GM23248 (cell line): ENCODE data around the gene LMO2. TPM values are rescaled to one million over a fixed set of nuclear protein-coding genes. Genes with fewer than 3 reads are reported as not detected.
"Not testable (repeated sequence)": the region's sequence is repeated elsewhere in the genome, so short reads cannot be mapped to it uniquely, and the experiment has no call there.

Source experiments
- DNase-seq: peaks from one replicate; pipeline ENCODE4 v3.0.0-alpha.2; 2015
- H2AFZ ChIP-seq: fragments of 200-600 bp; sonication (generic); 2 replicates; pipeline ENCODE4 v1.6.1; 2016; ENCODE audit warnings: antibody characterized with exemption
- H3F3A ChIP-seq: fragments of 200-600 bp; sonication (generic); 2 replicates; pipeline ENCODE4 v1.6.1; 2016; ENCODE audit warnings: mild to moderate bottlenecking, antibody characterized with exemption, mixed run types; ENCODE audit not compliant: insufficient read depth
- H3K27ac ChIP-seq: fragments of 200-600 bp; sonication (generic); 2 replicates; pipeline ENCODE4 v1.5.1; 2016; ENCODE audit warnings: mild to moderate bottlenecking
- H3K27me3 ChIP-seq: fragments of 200-600 bp; sonication (generic); replicated peaks from 2 replicates; pipeline ENCODE4 v1.6.1; 2016; ENCODE audit warnings: mild to moderate bottlenecking; ENCODE audit not compliant: insufficient read depth
- H3K36me3 ChIP-seq: fragments of 200-600 bp; sonication (generic); 2 replicates; pipeline ENCODE4 v1.6.1; 2016; ENCODE audit warnings: low read depth, mild to moderate bottlenecking
- H3K4me1 ChIP-seq: fragments of 200-600 bp; sonication (generic); 2 replicates; pipeline ENCODE4 v1.6.1; 2016; ENCODE audit warnings: mild to moderate bottlenecking; ENCODE audit not compliant: insufficient read depth
- H3K4me2 ChIP-seq: fragments of 200-600 bp; sonication (generic); one replicate; pipeline ENCODE4 v1.6.1; 2016; ENCODE audit warnings: mild to moderate bottlenecking; ENCODE audit not compliant: unreplicated experiment
- H3K4me3 ChIP-seq: fragments of 200-600 bp; sonication (generic); 2 replicates; pipeline ENCODE4 v1.5.1; 2016; ENCODE audit warnings: mild to moderate bottlenecking
- H3K79me2 ChIP-seq: fragments of 200-600 bp; sonication (generic); 2 replicates; pipeline ENCODE4 v1.6.1; 2016; ENCODE audit warnings: mild to moderate bottlenecking; ENCODE audit not compliant: insufficient read depth
- H3K9ac ChIP-seq: fragments of 200-600 bp; sonication (generic); 2 replicates; pipeline ENCODE4 v1.6.1; 2016; ENCODE audit warnings: mild to moderate bottlenecking
- H3K9me2 ChIP-seq: fragments of 200-600 bp; sonication (generic); 2 replicates; pipeline ENCODE4 v1.6.1; 2016; ENCODE audit warnings: mixed run types, mild to moderate bottlenecking, moderate library complexity; ENCODE audit not compliant: insufficient read depth
- H3K9me3 ChIP-seq: fragments of 200-600 bp; sonication (generic); one replicate; pipeline ENCODE4 v1.6.1; 2017; ENCODE audit warnings: low read depth
- H4K20me1 ChIP-seq: fragments of 200-600 bp; sonication (generic); 2 replicates; pipeline ENCODE4 v1.6.0; 2016; ENCODE audit not compliant: insufficient read depth
- EZH2 ChIP-seq: fragments of 200-600 bp; sonication (generic); IDR thresholded peaks from 2 replicates; pipeline ENCODE4 v1.6.1; 2018; ENCODE audit warnings: antibody characterized with exemption, mild to moderate bottlenecking; ENCODE audit not compliant: insufficient read depth, poor library complexity, severe bottlenecking
- EZH2phosphoT487 ChIP-seq: fragments of 200-600 bp; sonication (generic); IDR thresholded peaks from 2 replicates; pipeline ENCODE4 v1.6.1; 2018; ENCODE audit warnings: antibody characterized with exemption, moderate library complexity, mild to moderate bottlenecking, low read depth; ENCODE audit not compliant: insufficient read depth
- WGBS, 2 experiments: methylation state at CpG; one replicate each; pipeline ENCODE4 v1.1.6; 2015 to 2017; ENCODE audit warnings: low lambda C conversion rate in 2 of 2, low coverage in 1 of 2; ENCODE audit errors: missing lambda C conversion rate in 2 of 2; 5-methylcytosine and 5-hydroxymethylcytosine counted together
- in situ Hi-C: fragments of 300-500 bp; cut with MboI; formaldehyde crosslinking; loops from 2 replicates; pipeline ENCODE4 v1.15.0; 2020
- polyA plus RNA-seq: library from polyadenylated mRNA; unstranded; fragments of >200 nt; fragmentation: Nextera tagmentation; extraction: Ambion mirVana; gene quantifications from 2 replicates; pipeline ENCODE4 v1.2.1, GENCODE V29; 2016
- total RNA-seq: library from RNA; depleted of rRNA; stranded (reverse); fragments of >200 nt; shearing (Covaris generic); gene quantifications from 2 replicates; pipeline ENCODE4 v1.2.3, GENCODE V29; 2014

LMO2 gene
- total and polyA plus RNA-seq, 2 experiments from 2014 or later = not detected

DNA sequence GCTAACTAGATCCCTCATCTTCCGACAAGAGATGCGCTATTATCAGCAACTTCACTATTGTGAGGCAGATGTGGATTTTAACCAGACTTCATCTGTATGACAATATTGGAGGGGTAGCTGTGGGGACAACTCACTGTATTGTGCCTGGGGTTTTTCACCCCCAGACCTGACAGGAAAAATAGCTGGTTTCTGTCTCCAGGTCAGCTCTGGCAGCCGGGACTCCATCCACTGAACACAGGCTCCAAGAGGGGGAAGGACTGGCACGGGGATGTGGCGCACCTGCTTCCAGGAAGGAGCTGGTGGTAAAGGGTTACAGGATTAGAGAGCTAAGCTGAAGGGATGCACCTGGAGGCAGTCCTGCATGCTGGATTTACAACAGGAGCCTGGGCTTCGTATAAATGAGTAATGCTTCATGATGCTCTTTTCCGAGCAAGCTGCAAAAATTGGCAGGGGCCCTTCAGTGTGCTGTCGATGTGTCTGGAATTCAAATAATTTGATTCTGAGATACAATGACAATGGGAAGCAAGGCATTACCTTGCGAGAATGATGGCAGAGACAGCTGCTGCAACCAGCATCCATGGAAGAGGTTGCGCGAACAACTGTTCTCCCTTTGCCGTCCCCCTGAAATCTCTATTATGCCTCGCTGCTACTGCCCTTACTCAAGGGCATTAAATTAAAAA is 49.5 kb downstream of the LMO2 start:
- H3K9me3 ChIP-seq = no peaks in the 10 kb centered on the region
- TF ChIP-seq EZH2phosphoT487 = no peak
- TF ChIP-seq EZH2 = no peak
- H3K9ac ChIP-seq = no peak overlapping the region
- no peak overlapping the region for H3K27ac ChIP-seq
- H3K27me3 ChIP-seq = peaks cover 43% of the 10 kb centered on the region
- no peak for DNase-seq
- 65 to 68% methylated on average over 13 of the region's 13 CpGs for WGBS, 2 experiments
- no peaks in the 10 kb centered on the region for H3K9me2 ChIP-seq
- H3K79me2 ChIP-seq = no peaks in the 10 kb centered on the region
- in situ Hi-C loops = no loop called here
- no peaks in the 10 kb centered on the region for H4K20me1 ChIP-seq
- no peak overlapping the region for H3K4me2 ChIP-seq
- no peak overlapping the region for H2AFZ ChIP-seq
- no peaks in the 10 kb centered on the region for H3K36me3 ChIP-seq
- H3K4me3 ChIP-seq = no peak overlapping the region
- no peaks in the 10 kb centered on the region for H3K4me1 ChIP-seq
- H3F3A ChIP-seq = no peaks in the 10 kb centered on the region

DNA sequence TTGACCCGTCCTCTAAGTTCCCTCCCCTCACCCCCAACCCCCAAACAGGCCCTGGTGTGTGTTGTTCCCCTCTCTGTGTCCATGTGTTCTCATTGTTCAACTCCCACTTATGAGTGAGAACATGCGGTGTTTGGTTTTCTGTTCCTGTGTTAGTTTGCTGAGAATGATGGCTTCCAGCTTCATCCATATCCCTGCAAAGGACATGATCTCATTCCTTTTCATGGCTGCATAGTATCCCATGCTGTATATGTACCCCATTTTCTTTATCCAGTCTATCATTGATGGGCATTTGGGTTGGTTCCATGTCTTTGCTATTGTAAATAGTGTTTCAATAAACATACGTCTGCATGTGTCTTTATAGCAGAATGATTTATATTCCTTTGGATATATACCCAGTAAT is 53.6 kb downstream of the LMO2 start:
- H3K4me1 ChIP-seq, H3K36me3 ChIP-seq, H3K4me2 ChIP-seq, H3K27ac ChIP-seq, H3K9me2 ChIP-seq, H3K9me3 ChIP-seq, H4K20me1 ChIP-seq, DNase-seq, in situ Hi-C loops, H3K9ac ChIP-seq, H3K4me3 ChIP-seq, H3K79me2 ChIP-seq, H2AFZ ChIP-seq: not testable (repeated sequence)
- Histone ChIP-seq H3F3A (peaks cover 15% of the 10 kb centered on the region; the same call in 1 of the 2 replicates), H3K27me3 (peaks cover 36% of the 10 kb centered on the region)
- 38 to 40% methylated on average over 3 of the region's 3 CpGs for WGBS, 2 experiments

DNA sequence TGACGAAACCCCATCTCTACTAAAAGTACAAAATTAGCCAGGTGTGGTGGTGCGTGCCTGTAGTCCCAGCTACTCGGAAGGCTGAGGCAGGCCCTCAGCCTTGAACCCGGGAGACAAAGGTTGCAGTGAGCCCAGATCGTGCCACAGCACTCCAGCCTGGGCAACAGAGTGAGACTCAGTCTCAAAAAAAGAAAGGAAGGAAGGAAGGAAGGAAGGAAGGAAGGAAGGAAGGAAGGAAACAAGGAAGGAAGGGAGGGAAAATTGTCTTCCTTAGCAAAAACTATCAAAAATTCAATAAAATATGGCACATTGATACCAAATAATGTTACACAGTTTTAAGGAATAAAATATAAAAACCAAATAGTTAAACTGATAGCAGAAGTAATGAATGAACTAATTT is 54.5 kb downstream of the LMO2 start:
- H2AFZ ChIP-seq, H3K27ac ChIP-seq, H4K20me1 ChIP-seq, DNase-seq, H3K79me2 ChIP-seq, H3K9me3 ChIP-seq, H3K9me2 ChIP-seq, H3K4me1 ChIP-seq, in situ Hi-C loops, H3K4me3 ChIP-seq, H3K9ac ChIP-seq, H3K36me3 ChIP-seq, H3K4me2 ChIP-seq: not testable (repeated sequence)
- WGBS, 2 experiments = 88 to 92% methylated on average over 5 of the region's 5 CpGs
- peaks cover 15% of the 10 kb centered on the region; the same call in 1 of the 2 replicates for H3F3A ChIP-seq
- peaks cover 34% of the 10 kb centered on the region for H3K27me3 ChIP-seq

DNA sequence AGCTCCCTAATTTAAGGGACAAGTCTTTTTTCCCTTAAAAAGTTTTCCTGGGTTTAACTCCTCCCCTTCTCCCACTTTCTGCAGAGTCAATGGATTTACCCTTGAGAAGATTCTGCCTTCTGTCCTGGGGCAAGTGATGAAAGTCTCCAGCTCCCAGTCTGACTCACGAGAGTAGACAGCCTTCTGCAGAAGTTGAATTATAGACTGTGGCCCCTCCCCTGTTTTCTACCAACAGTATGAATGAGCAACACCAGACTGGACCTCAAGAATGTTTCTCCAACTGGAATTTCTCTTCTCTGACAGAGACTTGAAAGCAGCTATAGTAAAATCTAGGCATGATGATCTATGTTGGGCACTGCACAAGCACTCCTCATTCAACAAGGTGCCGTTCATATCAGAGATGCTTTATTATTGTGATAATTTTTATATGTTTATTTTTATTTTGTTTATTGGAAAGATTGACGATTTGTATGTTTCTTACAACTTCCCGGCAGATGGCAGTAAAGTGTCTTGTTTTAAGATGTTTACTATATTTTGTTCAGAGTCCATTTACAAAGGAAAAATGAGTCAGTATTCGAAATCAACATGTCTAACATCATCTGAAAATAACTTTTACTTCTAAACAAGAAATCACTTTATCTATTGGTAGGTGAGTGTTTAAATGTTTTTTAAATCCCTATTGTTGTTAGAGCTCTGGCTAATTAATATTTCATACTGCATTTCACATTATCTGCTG is 56.6 kb downstream of the LMO2 start:
- Histone ChIP-seq H3F3A (peaks cover 15% of the 10 kb centered on the region; the same call in 1 of the 2 replicates), H3K79me2 (no peaks in the 10 kb centered on the region), H3K36me3 (no peaks in the 10 kb centered on the region), H3K27ac (no peak overlapping the region), H3K4me1 (peaks cover 6% of the 10 kb centered on the region), H3K27me3 (peaks cover 17% of the 10 kb centered on the region; the same call in 1 of the 2 replicates), H3K4me2 (peak overlapping the region; percentile 73), H3K4me3 (peak overlapping the region; percentile 52), H4K20me1 (no peaks in the 10 kb centered on the region), H3K9me2 (no peaks in the 10 kb centered on the region), H3K9ac (no peak overlapping the region), H3K9me3 (no peaks in the 10 kb centered on the region), H2AFZ (peak overlapping the region; percentile 65)
- TF ChIP-seq EZH2 (no peak), EZH2phosphoT487 (no peak)
- in situ Hi-C loops = no loop called here
- WGBS, 2 experiments = 0 to 1% methylated on average over 5 of the region's 5 CpGs
- DNase-seq = peak; percentile 91
